Measurements from ENCODE around the gene CKB. TPM values are rescaled to one million over a fixed set of nuclear protein-coding genes. Genes with fewer than 3 reads are reported as not detected.
A peak's percentile ranks its signal among the peaks of the same experiment; 100 is the strongest.

CKB gene
- total and polyA plus RNA-seq, 2 donors (not counting 1 experiment from before 2014, with no cell fraction given) = 3.1 to 4.7 TPM

GRCh38 chr14:103500148-103500990 is 22.3 kb downstream of the CKB start:
- no peak overlapping the region for H3K4me2 ChIP-seq (replicated peaks; ENCODE audit: low read depth, low read length, poor library complexity, severe bottlenecking)
- Mint-ChIP-seq H3K27me3 (no peaks in the 10 kb centered on the region), H3K27ac (peak overlapping the region; percentile 32), H3K9me3 (ENCODE audit: insufficient read depth) (no peaks in the 10 kb centered on the region), H3K4me1 (peaks cover 8% of the 10 kb centered on the region), H3K4me3 (no peak overlapping the region)
- H3K27ac ChIP-seq (ENCODE audit: low read length in 2 of 2) = no peak overlapping the region
- CTCF ChIA-PET = interaction anchor here (0.6 to 3.2 kb wide), 12 partner anchors 8 to 51 kb away, joined by 3 to 19 read pairs (median 6); partner anchors contain the start of gene TRMT61A
- no peak overlapping the region for H3K4me3 ChIP-seq (ENCODE audit: control extremely low read depth in 1 of 5, extremely low read depth in 1 of 5, insufficient read depth in 1 of 5, low read depth in 2 of 5, low read length in 4 of 5)
- DNase-seq (peak; percentile 81), ATAC-seq (ENCODE audit: low read depth) (peak; percentile 74)
- 29% methylated on average over 6 of the region's 17 CpGs for WGBS (ENCODE audit: insufficient coverage)
- no peaks in the 10 kb centered on the region for H3K4me1 ChIP-seq (ENCODE audit: control insufficient read depth in 2 of 2, insufficient read depth in 2 of 2, low read length in 2 of 2)
- peaks cover 10% of the 10 kb centered on the region for H4K20me1 ChIP-seq (ENCODE audit: control insufficient read depth, insufficient read depth, low read length, poor library complexity, severe bottlenecking)
- POLR2A ChIA-PET = no interaction called here
- H2AFZ ChIP-seq (ENCODE audit: insufficient read depth, low read depth, low read length, poor library complexity, severe bottlenecking) = no peak overlapping the region
- no peaks in the 10 kb centered on the region for H3K79me2 ChIP-seq (ENCODE audit: control insufficient read depth, insufficient read depth, low read length)
- H3K27me3 ChIP-seq (replicated peaks in 1 of 4; ENCODE audit: control extremely low read depth in 1 of 4, control insufficient read depth in 3 of 4, insufficient read depth in 4 of 4, low read length in 3 of 4) = no peaks in the 10 kb centered on the region
- intact Hi-C loops (cut with micrococcal nuclease) = loop anchor here (1.0 kb wide), 1 partner anchor 46 kb away; no protein-coding TSS in a partner anchor
- no peak overlapping the region for H3K9ac ChIP-seq (ENCODE audit: low read length)
- no peaks in the 10 kb centered on the region for H3K9me3 ChIP-seq (ENCODE audit: control extremely low read depth in 1 of 3, control insufficient read depth in 2 of 3, insufficient read depth in 1 of 3, low read length in 2 of 3)
- peaks cover 2 to 67% of the 10 kb centered on the region in 2 experiments for H3K36me3 ChIP-seq (replicated peaks in 1 of 2; ENCODE audit: control extremely low read depth in 1 of 2, control insufficient read depth in 1 of 2, extremely low read depth in 1 of 2, insufficient read depth in 2 of 2, low read length in 1 of 2)
- TF ChIP-seq EZH2 (IDR thresholded peaks at IDR 0.05; ENCODE audit: borderline replicate concordance, insufficient read depth, low read depth, low read length, poor library complexity, severe bottlenecking) = no peak
- peak; percentile 96 for TF ChIP-seq CTCF (IDR thresholded peaks at IDR 0.05)

- Histone ChIP-seq H3K9ac (ENCODE audit: low read length) (no peak overlapping the region), H3K9me3 (ENCODE audit: control extremely low read depth in 1 of 3, control insufficient read depth in 2 of 3, insufficient read depth in 1 of 3, low read length in 2 of 3) (no peaks in the 10 kb centered on the region), H2AFZ (ENCODE audit: insufficient read depth, low read depth, low read length, poor library complexity, severe bottlenecking) (no peak overlapping the region), H3K27ac (ENCODE audit: low read length in 2 of 2) (no peak overlapping the region), H4K20me1 (ENCODE audit: control insufficient read depth, insufficient read depth, low read length, poor library complexity, severe bottlenecking) (peaks cover 10% of the 10 kb centered on the region), H3K4me3 (ENCODE audit: control extremely low read depth in 1 of 5, extremely low read depth in 1 of 5, insufficient read depth in 1 of 5, low read depth in 2 of 5, low read length in 4 of 5) (no peak overlapping the region), H3K27me3 (replicated peaks in 1 of 4; ENCODE audit: control extremely low read depth in 1 of 4, control insufficient read depth in 3 of 4, insufficient read depth in 4 of 4, low read length in 3 of 4) (no peaks in the 10 kb centered on the region), H3K4me1 (ENCODE audit: control insufficient read depth in 2 of 2, insufficient read depth in 2 of 2, low read length in 2 of 2) (no peaks in the 10 kb centered on the region), H3K4me2 (replicated peaks; ENCODE audit: low read depth, low read length, poor library complexity, severe bottlenecking) (no peak overlapping the region), H3K79me2 (ENCODE audit: control insufficient read depth, insufficient read depth, low read length) (no peaks in the 10 kb centered on the region), H3K36me3 (replicated peaks in 1 of 2; ENCODE audit: control extremely low read depth in 1 of 2, control insufficient read depth in 1 of 2, extremely low read depth in 1 of 2, insufficient read depth in 2 of 2, low read length in 1 of 2) (peaks cover 2 to 67% of the 10 kb centered on the region in 2 experiments)
- no peak overlapping the region for H3K4me3 Mint-ChIP-seq
- H3K4me1 Mint-ChIP-seq = peaks cover 8% of the 10 kb centered on the region
- H3K27me3 Mint-ChIP-seq = no peaks in the 10 kb centered on the region
- CTCF ChIA-PET = interaction anchor here (1.0 to 3.2 kb wide), 15 partner anchors 9 to 107 kb away, joined by 3 to 19 read pairs (median 6); partner anchors contain the start of gene TRMT61A
- H3K27ac Mint-ChIP-seq = no peak overlapping the region
- no peak for DNase-seq
- intact Hi-C loops (cut with micrococcal nuclease) = loop anchor here (1.0 kb wide), 1 partner anchor 47 kb away; no protein-coding TSS in a partner anchor
- TF ChIP-seq CTCF (IDR thresholded peaks at IDR 0.05) (no peak), EZH2 (IDR thresholded peaks at IDR 0.05; ENCODE audit: borderline replicate concordance, insufficient read depth, low read depth, low read length, poor library complexity, severe bottlenecking) (no peak)
- WGBS (ENCODE audit: insufficient coverage) = 87% methylated on average over 8 of the region's 10 CpGs
- ATAC-seq (ENCODE audit: low read depth) = no peak
- POLR2A ChIA-PET = no interaction called here
- no peaks in the 10 kb centered on the region for H3K9me3 Mint-ChIP-seq (ENCODE audit: insufficient read depth)
These were observed 22.9 kb downstream of the CKB start for GRCh38 chr14:103499709-103500108.
